HG03558 (cell line): ENCODE results near the gene CHGA.

ENCODE experiments used
- ATAC-seq: cut with Tn5 transposase; IDR thresholded peaks from one replicate; pipeline ENCODE4 v1.9.1; 2021; ENCODE audit warnings: moderate number of reproducible peaks; ENCODE audit not compliant: unreplicated experiment; ENCODE audit errors: extremely low read depth

The CHGA gene

GRCh38 chr14:92922883-92923743 lies at the start of gene CHGA:
TSS of gene CHGA (plus strand) at chr14:92923150. CDS start at chr14:92923360, 210 bp downstream.
- ATAC-seq, result no peak

DNA sequence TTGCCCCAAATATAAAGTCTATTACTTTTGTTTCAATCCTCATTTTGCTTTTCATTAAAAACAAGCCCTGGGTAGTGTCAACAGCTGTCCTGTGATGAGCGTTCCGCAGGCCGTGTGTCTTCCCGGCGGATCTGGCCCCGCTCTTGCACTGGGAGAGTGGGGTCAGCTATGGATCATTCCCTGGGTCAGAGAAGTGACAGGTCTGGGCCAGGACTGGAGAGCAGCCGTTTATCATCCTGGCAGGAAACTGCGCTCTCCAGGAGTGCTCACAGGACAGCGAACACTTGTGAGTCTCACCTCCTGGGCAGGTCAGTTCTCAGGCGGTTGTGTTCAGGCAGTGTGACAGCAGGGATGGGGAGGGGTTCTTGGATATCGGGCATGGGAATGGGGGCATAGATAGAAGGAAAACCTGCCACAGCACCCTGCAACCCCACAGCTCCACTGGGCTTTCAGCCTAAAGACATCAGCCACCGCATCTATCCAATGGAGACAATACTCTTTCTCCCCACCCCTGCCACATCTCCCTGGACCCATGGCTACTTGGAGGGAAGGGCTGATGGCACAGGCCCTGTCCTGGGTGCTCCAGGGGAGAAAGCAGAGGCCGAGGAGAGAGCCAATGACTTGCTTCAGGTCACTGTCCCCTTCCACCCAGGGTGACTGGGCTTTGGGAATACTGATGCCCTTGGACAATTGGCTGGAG lies 47.8 kb upstream of the CHGA start:
- no peak for ATAC-seq

GRCh38 chr14:92877757-92878431 lies 45.1 kb upstream of the CHGA start:
- ATAC-seq, result no peak

GRCh38 chr14:92880351-92880750 lies 42.6 kb upstream of the CHGA start:
- ATAC-seq, result no peak

DNA sequence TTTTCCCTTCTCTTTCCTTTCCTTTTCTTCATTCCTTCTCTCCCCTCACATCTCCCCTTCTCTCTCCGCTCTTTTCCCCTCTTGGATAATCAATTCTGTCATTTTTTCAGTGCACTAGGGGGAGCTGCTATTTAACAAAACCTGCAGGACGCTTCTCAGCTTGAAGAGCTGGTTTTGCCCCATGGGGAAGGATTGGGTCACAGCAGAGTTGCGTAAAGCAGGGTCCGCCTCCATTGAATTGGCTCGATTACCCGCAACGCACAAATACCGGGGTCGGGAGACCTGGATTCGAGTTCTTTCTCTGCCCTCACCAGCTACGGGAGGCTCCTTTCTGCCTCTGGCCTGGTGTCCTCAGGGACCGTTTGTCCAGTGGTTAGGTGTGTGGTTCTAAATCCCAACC lies 42.1 kb upstream of the CHGA start:
- no peak for ATAC-seq

DNA sequence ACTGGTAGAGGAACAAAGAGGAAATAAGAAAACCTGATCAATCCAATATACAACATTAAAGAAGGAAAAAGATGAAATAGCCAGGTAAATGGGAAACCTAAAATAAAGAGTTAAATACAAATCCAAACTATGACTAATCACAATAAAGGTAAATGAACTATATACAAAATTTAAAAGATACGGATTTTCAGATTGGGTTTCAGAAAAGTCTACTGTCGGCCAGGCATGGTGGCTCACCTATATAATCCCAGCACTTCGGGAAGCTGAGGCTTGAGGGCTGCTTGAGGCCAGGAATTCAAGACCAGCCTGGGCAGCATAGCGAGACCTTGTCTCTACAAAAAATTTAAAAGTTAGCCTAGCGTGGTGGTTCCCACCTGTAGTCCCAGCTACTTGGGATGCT lies 39.9 kb upstream of the CHGA start:
- no peak for ATAC-seq

- ATAC-seq, result no peak
Observed at GRCh38 chr14:92884410-92884809, 38.5 kb upstream of the CHGA start.

GRCh38 chr14:92885279-92886061 lies 37.5 kb upstream of the CHGA start:
- no peak for ATAC-seq

- no peak for ATAC-seq
Observed at GRCh38 chr14:92886337-92886736, 36.6 kb upstream of the CHGA start.

GRCh38 chr14:92887157-92887556 lies 35.8 kb upstream of the CHGA start:
- no peak for ATAC-seq

DNA sequence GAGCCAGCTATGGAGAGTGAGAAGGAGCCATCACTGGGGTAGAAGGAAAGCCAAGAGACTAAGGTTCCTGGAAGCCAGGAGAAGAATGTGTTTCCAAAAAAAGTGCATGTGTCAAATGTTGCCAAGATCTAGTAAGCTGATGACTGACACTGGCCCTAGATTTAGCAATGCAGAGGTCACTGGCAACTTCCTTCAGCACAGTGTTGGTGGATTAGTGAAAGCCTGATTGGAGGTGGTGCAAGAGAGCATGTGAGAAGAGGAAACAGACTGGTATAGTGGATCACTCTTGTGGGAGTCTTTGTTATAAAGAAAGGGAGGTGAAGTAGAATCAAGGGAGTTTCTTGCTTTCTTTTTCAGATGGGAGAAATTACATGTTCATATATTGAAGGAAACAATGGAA lies 34.1 kb upstream of the CHGA start:
- ATAC-seq, result no peak

- no peak for ATAC-seq
Observed at GRCh38 chr14:92890830-92891588, 31.9 kb upstream of the CHGA start.

- ATAC-seq, result no peak
Observed at GRCh38 chr14:92892589-92892988, 30.4 kb upstream of the CHGA start.

GRCh38 chr14:92895352-92895878 lies 27.5 kb upstream of the CHGA start:
- ATAC-seq, result no peak

- no peak for ATAC-seq
Observed at GRCh38 chr14:92897922-92898565, 24.9 kb upstream of the CHGA start.

DNA sequence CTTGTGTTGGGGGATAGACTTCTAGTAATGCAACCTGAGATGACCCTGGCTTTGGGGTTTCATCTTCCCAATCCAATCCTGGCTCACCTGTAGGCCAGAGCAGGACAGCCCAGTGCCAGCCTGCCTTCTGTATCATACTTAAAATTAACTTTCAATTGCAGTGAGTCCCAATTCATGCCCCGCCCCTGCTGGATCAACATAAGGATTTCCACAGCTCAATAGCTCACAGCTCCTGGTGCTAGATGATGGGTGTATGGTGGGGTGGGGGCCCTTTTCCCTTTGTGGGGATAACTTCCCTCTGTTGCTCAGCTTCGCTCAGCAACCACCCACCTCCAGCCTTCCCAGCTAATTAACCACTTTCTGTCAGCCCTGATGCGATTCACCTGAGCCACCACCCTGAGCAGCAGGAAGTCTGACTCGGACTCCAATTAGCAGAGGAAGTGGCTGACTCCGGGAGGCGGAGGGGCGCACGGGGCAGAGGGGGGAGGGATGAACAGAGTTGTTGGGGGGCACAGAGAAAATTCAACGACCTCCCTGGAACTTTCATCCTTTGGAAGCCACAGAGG lies 24.3 kb upstream of the CHGA start:
- no peak for ATAC-seq

DNA sequence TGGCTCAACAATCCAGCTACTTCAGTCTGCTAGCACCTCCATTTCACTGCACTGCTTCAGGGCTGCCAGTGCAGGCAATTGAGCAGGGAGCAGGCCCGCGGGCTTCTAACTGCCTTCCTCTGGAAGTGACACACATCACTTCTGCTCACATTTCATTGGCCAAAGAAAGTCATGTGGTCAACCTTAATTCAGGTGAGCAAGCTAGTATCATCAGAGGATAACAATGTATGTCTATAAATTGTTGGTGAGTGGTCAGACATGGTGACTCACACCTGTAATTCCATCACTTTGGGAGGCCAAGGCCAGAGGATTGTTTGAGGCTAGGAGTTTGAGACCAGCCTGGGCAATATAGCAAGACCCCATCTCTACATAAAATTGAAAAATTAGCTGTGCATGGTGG lies 22.3 kb upstream of the CHGA start:
- no peak for ATAC-seq

DNA sequence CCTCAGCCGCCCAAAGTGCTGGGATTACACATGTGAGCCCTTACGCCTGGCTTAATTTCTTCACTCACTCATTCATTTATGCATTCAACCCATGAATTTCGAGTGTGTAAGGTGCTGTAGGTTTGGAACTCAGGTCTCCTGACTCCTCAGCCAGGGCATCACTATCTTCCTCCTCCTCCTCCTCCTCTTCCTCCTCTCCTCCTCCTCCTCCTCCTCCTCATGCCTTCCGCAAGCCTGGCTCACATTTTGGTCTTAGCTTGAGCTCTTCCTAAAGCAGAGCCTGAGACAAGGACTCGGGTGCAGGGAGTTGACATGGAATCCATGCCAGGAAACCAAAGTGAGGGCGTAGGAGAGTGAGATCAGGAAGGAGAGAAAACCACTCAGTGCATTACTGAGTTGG lies 20.8 kb upstream of the CHGA start:
- ATAC-seq, result no peak

GRCh38 chr14:92902726-92903125 lies 20.2 kb upstream of the CHGA start:
- no peak for ATAC-seq
